GM15510 (cell line): Measurements from ENCODE around the gene ATPAF1.

Experiments
- POLR2A ChIP-seq: IDR thresholded peaks from 3 replicates; pipeline ENCODE4 v1.6.1; 2011; ENCODE audit warnings: borderline replicate concordance; ENCODE audit not compliant: insufficient read length; ENCODE audit errors: extremely low read depth

Gene ATPAF1

GRCh38 chr1:46642115-46642680 lies 26.0 kb downstream of the ATPAF1 start:
- no peak for TF ChIP-seq POLR2A

- TF ChIP-seq POLR2A: no peak
Measured at GRCh38 chr1:46639547-46639946, 28.6 kb downstream of the ATPAF1 start.

GRCh38 chr1:46638921-46639320 lies 29.2 kb downstream of the ATPAF1 start:
- TF ChIP-seq POLR2A: no peak

- TF ChIP-seq POLR2A: no peak
Measured at GRCh38 chr1:46637444-46638083, 30.6 kb downstream of the ATPAF1 start.

- no peak for TF ChIP-seq POLR2A
Measured at GRCh38 chr1:46635205-46635604, 33.0 kb downstream of the ATPAF1 start.

- no peak for TF ChIP-seq POLR2A
Measured at GRCh38 chr1:46630719-46631118, 37.4 kb downstream of the ATPAF1 start.

- no peak for TF ChIP-seq POLR2A
Measured at GRCh38 chr1:46623743-46624644, 44.2 kb downstream of the ATPAF1 start.

GRCh38 chr1:46622344-46622743 lies 45.8 kb downstream of the ATPAF1 start:
- TF ChIP-seq POLR2A: no peak

- TF ChIP-seq POLR2A: no peak
Measured at GRCh38 chr1:46621930-46622329, 46.2 kb downstream of the ATPAF1 start.

GRCh38 chr1:46619656-46620258 lies 48.4 kb downstream of the ATPAF1 start:
- TF ChIP-seq POLR2A: no peak

GRCh38 chr1:46618754-46619415 lies 49.3 kb downstream of the ATPAF1 start:
- TF ChIP-seq POLR2A: no peak

GRCh38 chr1:46617833-46618232 lies 50.3 kb downstream of the ATPAF1 start:
- TF ChIP-seq POLR2A: no peak

- TF ChIP-seq POLR2A: no peak
Measured at GRCh38 chr1:46617108-46617800, 50.9 kb downstream of the ATPAF1 start.
